Fibroblast of villous mesenchyme (primary cell): ENCODE data around the gene RPAP3. TPM values are rescaled to one million over a fixed set of nuclear protein-coding genes. Genes with fewer than 3 reads are reported as not detected.
A peak's percentile ranks its signal among the peaks of the same experiment; 100 is the strongest.

Experiments used
- DNase-seq: peaks from one replicate; pipeline ENCODE4 v3.0.0-alpha.2; 2010; ENCODE audit warnings: low read depth
- H3K4me3 ChIP-seq: 2 replicates; pipeline ENCODE4 v1.5.1; 2011; ENCODE audit warnings: low read depth, mild to moderate bottlenecking, low read length
- CTCF ChIP-seq: IDR thresholded peaks from 2 replicates; pipeline ENCODE4 v1.5.1; 2012; ENCODE audit warnings: low read depth, mild to moderate bottlenecking, low read length; ENCODE audit not compliant: insufficient read depth
- total RNA-seq: library from RNA; depleted of rRNA; stranded (reverse); fragments of >200 nt; gene quantifications from 2 replicates; pipeline ENCODE4 v1.2.3, GENCODE V29; 2012

RPAP3 gene
- total RNA-seq, 1 donor = 26.3 TPM

GRCh38 chr12:47709671-47710070 lies 3.8 kb upstream of the RPAP3 start:
- no peak for TF ChIP-seq CTCF
- DNase-seq = no peak
- H3K4me3 ChIP-seq = no peak overlapping the region

- DNase-seq = no peak
- TF ChIP-seq CTCF = no peak
- no peak overlapping the region for H3K4me3 ChIP-seq
Observed at GRCh38 chr12:47709237-47709636, 3.4 kb upstream of the RPAP3 start.

GRCh38 chr12:47707905-47708543 lies 2.2 kb upstream of the RPAP3 start:
- TF ChIP-seq CTCF = no peak
- no peak overlapping the region for H3K4me3 ChIP-seq
- DNase-seq = no peak

- DNase-seq = no peak
- no peak overlapping the region for H3K4me3 ChIP-seq
- no peak for TF ChIP-seq CTCF
Observed at GRCh38 chr12:47707355-47707754, 1.5 kb upstream of the RPAP3 start.

GRCh38 chr12:47705229-47705565 lies 633 bp downstream of the RPAP3 start:
- no peak for DNase-seq
- H3K4me3 ChIP-seq = peak overlapping the region; percentile 78
- TF ChIP-seq CTCF = no peak

- no peak for TF ChIP-seq CTCF
- H3K4me3 ChIP-seq = peak overlapping the region; percentile 78
- no peak for DNase-seq
Observed at GRCh38 chr12:47704719-47705118, 1.1 kb downstream of the RPAP3 start.

- H3K4me3 ChIP-seq = no peak overlapping the region
- DNase-seq = no peak
- TF ChIP-seq CTCF = no peak
Observed at GRCh38 chr12:47700263-47700662, 5.6 kb downstream of the RPAP3 start.
